Activated T-cell treated with anti-CD3 and anti-CD28 coated beads, Interleukin-2, amount 50 U/mL, for 4 hours (primary cell): ENCODE data around the gene UBE2C. TPM values are rescaled to one million over a fixed set of nuclear protein-coding genes. Genes with fewer than 3 reads are reported as not detected.

Experiments
- ATAC-seq, 2 donors: fragments of 200-7000 bp; cut with Tn5 transposase; one replicate each; pipeline ENCODE4 v1.10.0; 2021
- DNase-seq: peaks from one replicate; pipeline ENCODE4 v3.0.0-alpha.2; 2020
- H3K27me3 Mint-ChIP-seq: one replicate; pipeline ENCODE4 v1.8.0; 2021; ENCODE audit warnings: low read depth, mixed read lengths
- H3K36me3 Mint-ChIP-seq: one replicate; pipeline ENCODE4 v1.8.0; 2022; ENCODE audit warnings: mixed read lengths; ENCODE audit not compliant: insufficient read depth
- H3K4me1 Mint-ChIP-seq: one replicate; pipeline ENCODE4 v1.8.0; 2021; ENCODE audit warnings: low read depth, mixed read lengths
- H3K4me3 Mint-ChIP-seq: one replicate; pipeline ENCODE4 v1.8.0; 2021; ENCODE audit warnings: mild to moderate bottlenecking, moderate library complexity, mixed read lengths
- H3K9me3 Mint-ChIP-seq: one replicate; pipeline ENCODE4 v1.8.0; 2021; ENCODE audit warnings: mixed read lengths
- total RNA-seq, 3 donors: library from RNA; stranded (reverse); gene quantifications; one replicate each; pipeline ENCODE4 v1.2.1, GENCODE V29; 2021

UBE2C gene
- total RNA-seq, 3 donors from 2014 or later, result 10.5 to 19.4 (median 18.4) TPM

- no peak overlapping the region for H3K4me3 Mint-ChIP-seq
- H3K36me3 Mint-ChIP-seq, result peaks cover 27% of the 10 kb centered on the region
- DNase-seq, result no peak
- H3K27me3 Mint-ChIP-seq, result no peaks in the 10 kb centered on the region
- H3K9me3 Mint-ChIP-seq, result no peaks in the 10 kb centered on the region
- no peak for ATAC-seq
- H3K4me1 Mint-ChIP-seq, result peaks cover 11% of the 10 kb centered on the region
These were observed 37.8 kb downstream of the UBE2C start for GRCh38 chr20:45850238-45850637.

GRCh38 chr20:45850926-45851325, 38.5 kb downstream of the UBE2C start:
- no peak overlapping the region for H3K4me3 Mint-ChIP-seq
- no peaks in the 10 kb centered on the region for H3K27me3 Mint-ChIP-seq
- DNase-seq (no peak), ATAC-seq (no peak)
- peaks cover 27% of the 10 kb centered on the region for H3K36me3 Mint-ChIP-seq
- H3K9me3 Mint-ChIP-seq, result no peaks in the 10 kb centered on the region
- H3K4me1 Mint-ChIP-seq, result peaks cover 17% of the 10 kb centered on the region

GRCh38 chr20:45851501-45851900, 39.1 kb downstream of the UBE2C start:
- H3K36me3 Mint-ChIP-seq, result peaks cover 21% of the 10 kb centered on the region
- H3K4me3 Mint-ChIP-seq, result no peak overlapping the region
- no peak for DNase-seq
- peaks cover 21% of the 10 kb centered on the region for H3K4me1 Mint-ChIP-seq
- H3K27me3 Mint-ChIP-seq, result no peaks in the 10 kb centered on the region
- H3K9me3 Mint-ChIP-seq, result no peaks in the 10 kb centered on the region
- no peak for ATAC-seq

- H3K4me1 Mint-ChIP-seq, result peaks cover 25% of the 10 kb centered on the region
- no peaks in the 10 kb centered on the region for H3K9me3 Mint-ChIP-seq
- no peak overlapping the region for H3K4me3 Mint-ChIP-seq
- DNase-seq (no peak), ATAC-seq (no peak)
- no peaks in the 10 kb centered on the region for H3K27me3 Mint-ChIP-seq
- H3K36me3 Mint-ChIP-seq, result peaks cover 20% of the 10 kb centered on the region
These were observed 39.9 kb downstream of the UBE2C start for GRCh38 chr20:45852326-45852725.

GRCh38 chr20:45853484-45853883, 41.0 kb downstream of the UBE2C start:
- H3K9me3 Mint-ChIP-seq, result no peaks in the 10 kb centered on the region
- peaks cover 20% of the 10 kb centered on the region for H3K36me3 Mint-ChIP-seq
- H3K4me3 Mint-ChIP-seq, result no peak overlapping the region
- H3K4me1 Mint-ChIP-seq, result peaks cover 33% of the 10 kb centered on the region
- ATAC-seq (no peak), DNase-seq (no peak)
- no peaks in the 10 kb centered on the region for H3K27me3 Mint-ChIP-seq

- DNase-seq, result peak; percentile 87
- peaks cover 14% of the 10 kb centered on the region for H3K36me3 Mint-ChIP-seq
- no peaks in the 10 kb centered on the region for H3K27me3 Mint-ChIP-seq
- no peaks in the 10 kb centered on the region for H3K9me3 Mint-ChIP-seq
- H3K4me3 Mint-ChIP-seq, result peak within 1 kb of the TSS; percentile 95
- peak; percentile 99 for ATAC-seq
- peaks cover 42% of the 10 kb centered on the region for H3K4me1 Mint-ChIP-seq
These were observed 44.9 kb downstream of the UBE2C start, which contains the start of the genes ACOT8 and ZSWIM3 for GRCh38 chr20:45857114-45857881. Gene ACOT8 (minus strand): TSS chr20:45857392. CDS start chr20:45857315, 77 bp downstream. Gene ZSWIM3 (plus strand): TSS chr20:45857614. CDS start chr20:45857826, 212 bp downstream.

GRCh38 chr20:45857882-45858216, 45.4 kb downstream of the UBE2C start:
- peak overlapping the region; percentile 95 for H3K4me3 Mint-ChIP-seq
- H3K4me1 Mint-ChIP-seq, result peaks cover 41% of the 10 kb centered on the region
- ATAC-seq (peak; percentile 27 to 29), DNase-seq (no peak)
- H3K9me3 Mint-ChIP-seq, result no peaks in the 10 kb centered on the region
- no peaks in the 10 kb centered on the region for H3K27me3 Mint-ChIP-seq
- H3K36me3 Mint-ChIP-seq, result peaks cover 13% of the 10 kb centered on the region

GRCh38 chr20:45859916-45860315, 47.5 kb downstream of the UBE2C start:
- ATAC-seq (no peak), DNase-seq (no peak)

GRCh38 chr20:45860560-45861220, 48.2 kb downstream of the UBE2C start:
- DNase-seq, result no peak
- peaks cover 28% of the 10 kb centered on the region for H3K4me1 Mint-ChIP-seq
- H3K4me3 Mint-ChIP-seq, result no peak overlapping the region
- no peaks in the 10 kb centered on the region for H3K27me3 Mint-ChIP-seq
- ATAC-seq, result no peak
- H3K9me3 Mint-ChIP-seq, result no peaks in the 10 kb centered on the region
- H3K36me3 Mint-ChIP-seq, result peaks cover 7% of the 10 kb centered on the region

More at GRCh38 chr20:45859916-45860315, 47.5 kb downstream of the UBE2C start:
- Mint-ChIP-seq H3K36me3 (peaks cover 7% of the 10 kb centered on the region), H3K27me3 (no peaks in the 10 kb centered on the region), H3K4me1 (peaks cover 35% of the 10 kb centered on the region), H3K4me3 (no peak overlapping the region), H3K9me3 (no peaks in the 10 kb centered on the region)

- Mint-ChIP-seq H3K4me1 (peaks cover 22% of the 10 kb centered on the region), H3K27me3 (no peaks in the 10 kb centered on the region), H3K4me3 (no peak overlapping the region), H3K36me3 (peaks cover 7% of the 10 kb centered on the region), H3K9me3 (no peaks in the 10 kb centered on the region)
- ATAC-seq (no peak), DNase-seq (no peak)
These were observed 49.0 kb downstream of the UBE2C start for GRCh38 chr20:45861221-45862075.

GRCh38 chr20:45863543-45864470, 51.4 kb downstream of the UBE2C start:
- no peak for ATAC-seq
- no peaks in the 10 kb centered on the region for H3K27me3 Mint-ChIP-seq
- DNase-seq, result no peak
- H3K36me3 Mint-ChIP-seq, result peaks cover 7% of the 10 kb centered on the region
- peaks cover 8% of the 10 kb centered on the region for H3K4me1 Mint-ChIP-seq
- H3K9me3 Mint-ChIP-seq, result no peaks in the 10 kb centered on the region
- H3K4me3 Mint-ChIP-seq, result no peak overlapping the region

GRCh38 chr20:45866454-45866853, 54.0 kb downstream of the UBE2C start:
- Mint-ChIP-seq H3K27me3 (no peaks in the 10 kb centered on the region), H3K9me3 (no peaks in the 10 kb centered on the region), H3K4me3 (no peak overlapping the region), H3K4me1 (no peaks in the 10 kb centered on the region), H3K36me3 (no peaks in the 10 kb centered on the region)
- ATAC-seq (no peak), DNase-seq (no peak)
